NB4 (cell line): ENCODE measurements around the gene SLC2A9.

Experiments used
- POLR2A ChIP-seq: IDR thresholded peaks from 2 replicates; pipeline ENCODE4 v1.6.1; 2011; ENCODE audit warnings: mild to moderate bottlenecking; ENCODE audit not compliant: insufficient read length; ENCODE audit errors: extremely low read depth
- TF ChIP-seq, protein P1 (sequence below): IDR thresholded peaks from one replicate; pipeline ENCODE4 v1.5.1; 2012; ENCODE audit warnings: low read depth, low read length
- TF ChIP-seq, protein P2 (sequence below): IDR thresholded peaks from 2 replicates; pipeline ENCODE4 v1.6.1; 2011; ENCODE audit warnings: low read depth, low read length

DNA sequence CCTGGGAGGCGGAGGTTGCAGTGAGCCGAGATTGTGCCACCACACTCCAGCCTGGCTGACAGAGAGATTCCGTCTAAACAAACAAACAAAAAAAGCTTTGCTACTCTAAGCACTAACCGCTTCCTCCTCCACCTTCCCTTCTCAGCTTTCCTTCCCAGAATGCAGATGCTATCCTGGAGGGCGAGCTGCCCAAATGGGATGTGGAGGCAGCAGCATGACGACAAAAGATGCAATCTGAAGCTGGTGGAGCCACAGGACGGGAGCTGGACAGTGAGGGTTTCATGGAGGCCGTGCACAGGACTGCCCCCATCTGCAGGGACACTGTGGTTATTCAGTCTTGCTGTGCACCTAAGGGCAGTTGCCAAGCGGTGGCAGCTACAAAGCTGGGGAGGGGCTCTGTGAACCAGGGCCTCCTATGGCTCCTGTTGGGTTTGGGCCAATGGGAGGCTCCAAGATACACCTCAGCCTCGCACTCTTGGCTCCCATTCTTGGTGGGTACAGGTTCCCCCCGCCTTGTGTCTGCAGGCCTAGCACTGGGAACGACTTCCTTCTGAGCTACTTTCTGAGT is 47.9 kb upstream of the SLC2A9 start:
- no peak for TF ChIP-seq POLR2A
- TF ChIP-seq, protein P1, sequence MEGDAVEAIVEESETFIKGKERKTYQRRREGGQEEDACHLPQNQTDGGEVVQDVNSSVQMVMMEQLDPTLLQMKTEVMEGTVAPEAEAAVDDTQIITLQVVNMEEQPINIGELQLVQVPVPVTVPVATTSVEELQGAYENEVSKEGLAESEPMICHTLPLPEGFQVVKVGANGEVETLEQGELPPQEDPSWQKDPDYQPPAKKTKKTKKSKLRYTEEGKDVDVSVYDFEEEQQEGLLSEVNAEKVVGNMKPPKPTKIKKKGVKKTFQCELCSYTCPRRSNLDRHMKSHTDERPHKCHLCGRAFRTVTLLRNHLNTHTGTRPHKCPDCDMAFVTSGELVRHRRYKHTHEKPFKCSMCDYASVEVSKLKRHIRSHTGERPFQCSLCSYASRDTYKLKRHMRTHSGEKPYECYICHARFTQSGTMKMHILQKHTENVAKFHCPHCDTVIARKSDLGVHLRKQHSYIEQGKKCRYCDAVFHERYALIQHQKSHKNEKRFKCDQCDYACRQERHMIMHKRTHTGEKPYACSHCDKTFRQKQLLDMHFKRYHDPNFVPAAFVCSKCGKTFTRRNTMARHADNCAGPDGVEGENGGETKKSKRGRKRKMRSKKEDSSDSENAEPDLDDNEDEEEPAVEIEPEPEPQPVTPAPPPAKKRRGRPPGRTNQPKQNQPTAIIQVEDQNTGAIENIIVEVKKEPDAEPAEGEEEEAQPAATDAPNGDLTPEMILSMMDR: no peak
- TF ChIP-seq, protein P2, sequence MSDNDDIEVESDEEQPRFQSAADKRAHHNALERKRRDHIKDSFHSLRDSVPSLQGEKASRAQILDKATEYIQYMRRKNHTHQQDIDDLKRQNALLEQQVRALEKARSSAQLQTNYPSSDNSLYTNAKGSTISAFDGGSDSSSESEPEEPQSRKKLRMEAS: no peak
